A673 (cell line): ENCODE results near the gene GALNT18. TPM values are rescaled to one million over a fixed set of nuclear protein-coding genes. Genes with fewer than 3 reads are reported as not detected.

Source experiments
- BruUV-seq: library from RNA; stranded (reverse); fragments of 400-500 nt; replicated peaks from 2 replicates; lab custom pipeline; 2021; lab: Mats Ljungman, UMichigan
- CTCF ChIA-PET: fragments of 300-600 bp; sonication (Branson Sonifier 250); formaldehyde crosslinking; loops from one replicate; lab custom pipeline; 2022; ENCODE audit warnings: antibody characterized with exemption; lab: Charles Lee
- POLR2A ChIA-PET: fragments of 300-600 bp; sonication (Branson Sonifier 250); formaldehyde crosslinking; loops from one replicate; lab custom pipeline; 2022; ENCODE audit warnings: antibody characterized with exemption; ENCODE audit not compliant: low non-redundant PET; lab: Charles Lee
- DNase-seq: peaks from one replicate; pipeline ENCODE4 v3.0.0-alpha.2; 2015; ENCODE audit warnings: low spot score
- H3K27ac ChIP-seq: fragments of 200-600 bp; sonication (generic); 2 replicates; pipeline ENCODE4 v1.5.1; 2016; ENCODE audit warnings: mixed run types, low read depth, mild to moderate bottlenecking, mixed read lengths, antibody characterized with exemption, low read length; ENCODE audit not compliant: poor library complexity, severe bottlenecking
- H3K27me3 ChIP-seq: fragments of 200-600 bp; sonication (generic); replicated peaks from 2 replicates; pipeline ENCODE4 v1.6.1; 2017; ENCODE audit warnings: mixed run types, low read depth, mild to moderate bottlenecking, mixed read lengths, antibody characterized with exemption, low read length; ENCODE audit not compliant: insufficient read depth, poor library complexity
- H3K36me3 ChIP-seq: fragments of 200-600 bp; sonication (generic); 2 replicates; pipeline ENCODE4 v1.6.1; 2016; ENCODE audit warnings: mixed run types, mild to moderate bottlenecking, mixed read lengths, antibody characterized with exemption, low read length; ENCODE audit not compliant: insufficient read depth, poor library complexity, severe bottlenecking
- H3K4me1 ChIP-seq: fragments of 200-600 bp; sonication (generic); 2 replicates; pipeline ENCODE4 v1.6.1; 2017; ENCODE audit warnings: mixed run types, mild to moderate bottlenecking, mixed read lengths, antibody characterized with exemption, low read length; ENCODE audit not compliant: insufficient read depth, poor library complexity, severe bottlenecking
- H3K4me3 ChIP-seq: fragments of 200-600 bp; sonication (generic); 2 replicates; pipeline ENCODE4 v1.5.1; 2016; ENCODE audit warnings: low read depth, mixed run types, mild to moderate bottlenecking, mixed read lengths, low read length; ENCODE audit not compliant: poor library complexity, severe bottlenecking
- H3K9me3 ChIP-seq: fragments of 200-600 bp; sonication (generic); 2 replicates; pipeline ENCODE4 v1.6.1; 2016; ENCODE audit warnings: mixed run types, low read depth, mild to moderate bottlenecking, mixed read lengths, antibody characterized with exemption, low read length; ENCODE audit not compliant: poor library complexity, severe bottlenecking
- CTCF ChIP-seq: fragments of 300-800, 200-600 bp; sonication (generic); conservative IDR thresholded peaks from 2 replicates; pipeline ENCODE4 v1.5.1; 2017; ENCODE audit warnings: low read depth, mild to moderate bottlenecking, antibody characterized with exemption, low read length, moderate library complexity, mixed read lengths
- EZH2 ChIP-seq: fragments of 200-600 bp; sonication (generic); IDR thresholded peaks from 2 replicates; pipeline ENCODE4 v1.6.1; 2017; ENCODE audit warnings: borderline replicate concordance, low read depth, mild to moderate bottlenecking, mixed read lengths, antibody characterized with exemption, low read length; ENCODE audit not compliant: poor library complexity, severe bottlenecking
- intact Hi-C: fragments of 100-400 bp; cut with micrococcal nuclease; formaldehyde crosslinking; loops from one replicate; pipeline ENCODE4 v1.10.0; 2022; ENCODE audit not compliant: unreplicated experiment
- total RNA-seq: library from RNA; stranded (reverse); gene quantifications from 2 replicates; pipeline ENCODE4 v1.2.3, GENCODE V29; 2021

GALNT18 gene
- total RNA-seq, 1 experiment from 2014 or later: 0.37 TPM

DNA sequence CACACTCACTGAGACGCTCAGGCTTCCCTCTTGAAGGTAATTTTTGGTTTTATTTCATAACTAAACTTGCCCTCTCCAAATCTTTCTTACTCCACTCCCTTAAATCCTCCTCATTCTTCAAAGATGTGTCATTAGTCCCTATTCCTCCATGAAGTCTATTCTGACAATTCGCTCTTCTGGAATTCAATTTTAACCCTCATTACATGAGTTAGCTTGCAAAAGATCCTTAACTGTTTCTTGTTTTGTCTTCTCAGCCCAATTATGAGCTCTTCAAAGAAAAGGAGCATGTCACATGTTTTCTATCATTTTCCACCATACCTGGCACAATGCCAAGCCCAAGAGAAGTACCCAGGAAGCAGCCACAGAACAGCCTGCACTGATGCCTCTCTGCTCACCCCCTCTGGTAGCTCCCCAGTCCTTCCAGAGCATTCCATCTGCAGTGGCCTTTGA lies 13.0 kb downstream of the GALNT18 start:
- intact Hi-C loops: no loop called here
- no peak overlapping the region for H3K4me3 ChIP-seq
- peaks cover 2% of the 10 kb centered on the region for H3K27me3 ChIP-seq
- ChIA-PET POLR2A (no interaction called here), CTCF (no interaction called here)
- TF ChIP-seq CTCF (no peak), EZH2 (no peak)
- peak; percentile 20 for DNase-seq
- no peaks in the 10 kb centered on the region for H3K9me3 ChIP-seq
- H3K27ac ChIP-seq: no peak overlapping the region
- no peaks in the 10 kb centered on the region for H3K36me3 ChIP-seq
- H3K4me1 ChIP-seq: no peaks in the 10 kb centered on the region
- BruUV-seq: no TSS peak

DNA sequence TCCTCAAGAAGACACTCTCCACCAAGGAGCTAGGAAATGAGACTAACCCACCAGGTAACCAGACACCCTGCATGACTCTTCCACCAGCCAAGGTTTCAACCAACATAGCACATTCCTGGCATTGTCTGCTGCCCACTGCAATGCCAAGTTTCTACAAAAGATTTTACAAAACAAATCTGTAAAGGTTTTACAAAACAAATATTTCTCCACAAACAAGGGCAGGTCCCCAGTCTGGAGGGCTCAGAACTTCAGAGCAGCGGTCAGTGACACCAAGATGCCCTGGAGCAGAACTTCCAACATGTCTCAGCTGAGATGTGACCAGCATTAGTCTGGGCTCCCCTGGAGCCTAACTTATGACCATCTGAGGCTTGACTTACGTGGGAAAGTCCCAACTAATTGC lies 14.0 kb downstream of the GALNT18 start:
- H3K4me3 ChIP-seq: no peak overlapping the region
- intact Hi-C loops: no loop called here
- no TSS peak for BruUV-seq
- POLR2A ChIA-PET: no interaction called here
- DNase-seq: no peak
- no peaks in the 10 kb centered on the region for H3K36me3 ChIP-seq
- H3K4me1 ChIP-seq: no peaks in the 10 kb centered on the region
- CTCF ChIA-PET: no interaction called here
- H3K27me3 ChIP-seq: peaks cover 2% of the 10 kb centered on the region
- TF ChIP-seq CTCF (no peak), EZH2 (no peak)
- no peak overlapping the region for H3K27ac ChIP-seq
- no peaks in the 10 kb centered on the region for H3K9me3 ChIP-seq

DNA sequence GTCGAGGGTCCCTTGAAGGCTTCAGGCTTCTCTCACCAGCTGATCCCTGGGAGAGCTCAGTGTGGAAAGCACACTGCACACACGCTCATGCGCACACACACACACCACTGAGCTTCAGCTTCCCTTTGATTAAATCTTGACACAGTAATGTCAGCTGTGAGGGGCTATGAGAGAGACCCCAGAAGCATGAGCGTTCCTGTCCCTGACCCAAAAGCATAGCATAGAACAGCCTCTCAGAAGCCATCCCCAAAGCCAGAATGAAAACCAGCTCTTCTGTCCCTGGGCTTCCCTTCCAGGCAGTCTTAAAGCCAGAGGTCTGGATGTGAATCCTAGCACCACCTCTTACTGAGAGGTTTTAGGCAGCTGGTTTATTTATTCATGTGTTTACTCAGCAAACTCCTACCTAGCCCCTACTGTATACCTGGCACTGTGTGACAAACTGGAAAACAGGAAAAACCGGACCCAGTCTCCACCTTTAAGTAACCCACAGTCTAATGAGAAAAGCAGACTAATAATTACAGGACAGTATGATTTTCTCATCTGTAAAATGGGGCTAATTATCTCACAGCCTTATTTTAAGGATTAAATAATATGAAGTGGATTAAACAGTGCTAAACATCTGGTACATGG lies 15.9 kb downstream of the GALNT18 start:
- peaks cover 2% of the 10 kb centered on the region for H3K27me3 ChIP-seq
- intact Hi-C loops: no loop called here
- no peak for TF ChIP-seq EZH2
- TF ChIP-seq CTCF: no peak
- BruUV-seq: no TSS peak
- H3K4me1 ChIP-seq: no peaks in the 10 kb centered on the region
- H3K9me3 ChIP-seq: no peaks in the 10 kb centered on the region
- ChIA-PET CTCF (no interaction called here), POLR2A (no interaction called here)
- DNase-seq: no peak
- H3K27ac ChIP-seq: no peak overlapping the region
- no peak overlapping the region for H3K4me3 ChIP-seq
- H3K36me3 ChIP-seq: no peaks in the 10 kb centered on the region
